Stimulated activated CD4-positive, alpha-beta T cell treated with anti-CD3 and anti-CD28 coated beads, TNF-alpha, amount 100 ng/mL, for 48 hours (primary cell): ENCODE results near the gene FRMD5.

Source experiments
- DNase-seq, 3 donors: peaks; one replicate each; pipeline ENCODE4 v3.0.0-alpha.2; 2020; ENCODE audit warnings: low read depth in 3 of 3

The FRMD5 gene

GRCh38 chr15:43928152-43928551 is 266.9 kb downstream of the FRMD5 start:
- no peak for DNase-seq

- DNase-seq: no peak
Measured at GRCh38 chr15:43927203-43927602, 267.9 kb downstream of the FRMD5 start.

- DNase-seq: no peak
Measured at GRCh38 chr15:43923553-43923952, 271.5 kb downstream of the FRMD5 start.

GRCh38 chr15:43922021-43922420 is 273.1 kb downstream of the FRMD5 start:
- no peak for DNase-seq

- DNase-seq: no peak
Measured at GRCh38 chr15:43920815-43921214, 274.3 kb downstream of the FRMD5 start.

- DNase-seq: no peak
Measured at GRCh38 chr15:43920254-43920600, 274.8 kb downstream of the FRMD5 start.

- DNase-seq: no peak
Measured at GRCh38 chr15:43919540-43920253, 275.4 kb downstream of the FRMD5 start.

GRCh38 chr15:43918717-43919116 is 276.4 kb downstream of the FRMD5 start:
- DNase-seq: no peak

GRCh38 chr15:43916326-43916660 is 278.8 kb downstream of the FRMD5 start:
- DNase-seq: no peak

- no peak for DNase-seq
Measured at GRCh38 chr15:43915631-43916325, 279.3 kb downstream of the FRMD5 start.

- no peak for DNase-seq
Measured at GRCh38 chr15:43913941-43914340, 281.1 kb downstream of the FRMD5 start.

- DNase-seq: no peak
Measured at GRCh38 chr15:43913026-43913780, 281.9 kb downstream of the FRMD5 start.

- no peak for DNase-seq
Measured at GRCh38 chr15:43912208-43912607, 282.9 kb downstream of the FRMD5 start.

- DNase-seq: no peak
Measured at GRCh38 chr15:43911235-43911781, 283.8 kb downstream of the FRMD5 start.

GRCh38 chr15:43908516-43909050 is 286.5 kb downstream of the FRMD5 start:
- no peak for DNase-seq

GRCh38 chr15:43905755-43906154 is 289.3 kb downstream of the FRMD5 start:
- DNase-seq: no peak

- DNase-seq: peak; percentile 18 to 61 (median 51)
Measured at GRCh38 chr15:43903864-43904290, 291.2 kb downstream of the FRMD5 start.

GRCh38 chr15:43901495-43901894 is 293.6 kb downstream of the FRMD5 start:
- no peak for DNase-seq

- no peak for DNase-seq
Measured at GRCh38 chr15:43900996-43901395, 294.1 kb downstream of the FRMD5 start.

GRCh38 chr15:43899928-43900327 is 295.1 kb downstream of the FRMD5 start:
- DNase-seq: no peak

- DNase-seq: no peak
Measured at GRCh38 chr15:43898891-43899290, 296.2 kb downstream of the FRMD5 start.

- DNase-seq: no peak
Measured at GRCh38 chr15:43896543-43896942, 298.5 kb downstream of the FRMD5 start.
